Measurements from ENCODE around the gene TMBIM1. TPM values are rescaled to one million over a fixed set of nuclear protein-coding genes. Genes with fewer than 3 reads are reported as not detected.

The TMBIM1 gene
- total RNA-seq, 1 donor, result 185 TPM

- no peak for DNase-seq (ENCODE audit: low read depth)
- H3K4me3 ChIP-seq (ENCODE audit: low read depth, low read length), result no peak overlapping the region
Observed at GRCh38 chr2:218325566-218326160, 33.4 kb upstream of the TMBIM1 start.

GRCh38 chr2:218323526-218324472 lies 31.5 kb upstream of the TMBIM1 start:
- DNase-seq (ENCODE audit: low read depth), result peak; percentile 39
- no peak for TF ChIP-seq CTCF (IDR thresholded peaks at IDR 0.05; ENCODE audit: insufficient read depth, low read length)
- peak overlapping the region; percentile 69 for H3K4me3 ChIP-seq (ENCODE audit: low read depth, low read length)

More at GRCh38 chr2:218325566-218326160, 33.4 kb upstream of the TMBIM1 start:
- TF ChIP-seq CTCF (IDR thresholded peaks at IDR 0.05; ENCODE audit: insufficient read depth, low read length), result no peak

- peak; percentile 34 for DNase-seq (ENCODE audit: low read depth)
- peak overlapping the region; percentile 69 for H3K4me3 ChIP-seq (ENCODE audit: low read depth, low read length)
- TF ChIP-seq CTCF (IDR thresholded peaks at IDR 0.05; ENCODE audit: insufficient read depth, low read length), result no peak
Observed at GRCh38 chr2:218322768-218323525, 30.6 kb upstream of the TMBIM1 start.

GRCh38 chr2:218320704-218321336 lies 28.5 kb upstream of the TMBIM1 start:
- DNase-seq (ENCODE audit: low read depth), result no peak
- no peak overlapping the region for H3K4me3 ChIP-seq (ENCODE audit: low read depth, low read length)
- no peak for TF ChIP-seq CTCF (IDR thresholded peaks at IDR 0.05; ENCODE audit: insufficient read depth, low read length)

GRCh38 chr2:218319813-218320365 lies 27.6 kb upstream of the TMBIM1 start:
- DNase-seq (ENCODE audit: low read depth), result no peak
- no peak overlapping the region for H3K4me3 ChIP-seq (ENCODE audit: low read depth, low read length)
- TF ChIP-seq CTCF (IDR thresholded peaks at IDR 0.05; ENCODE audit: insufficient read depth, low read length), result no peak

GRCh38 chr2:218318241-218318640 lies 25.9 kb upstream of the TMBIM1 start:
- DNase-seq (ENCODE audit: low read depth), result no peak
- no peak for TF ChIP-seq CTCF (IDR thresholded peaks at IDR 0.05; ENCODE audit: insufficient read depth, low read length)
- no peak overlapping the region for H3K4me3 ChIP-seq (ENCODE audit: low read depth, low read length)

Measured in fibroblast of the aortic adventitia (primary cell).